Stimulated activated naive CD4-positive, alpha-beta T cell treated with Interleukin-2 at 50 U/mL for 16 hours (primary cell): ENCODE measurements around the gene PCDHGB6.
"Not testable (repeated sequence)": the region's sequence is repeated elsewhere in the genome, so short reads cannot be mapped to it uniquely, and the experiment has no call there.

ENCODE experiments used
- DNase-seq: peaks from one replicate; lab custom pipeline; 2025; lab: John Stamatoyannopoulos, UW

Gene PCDHGB6

DNA sequence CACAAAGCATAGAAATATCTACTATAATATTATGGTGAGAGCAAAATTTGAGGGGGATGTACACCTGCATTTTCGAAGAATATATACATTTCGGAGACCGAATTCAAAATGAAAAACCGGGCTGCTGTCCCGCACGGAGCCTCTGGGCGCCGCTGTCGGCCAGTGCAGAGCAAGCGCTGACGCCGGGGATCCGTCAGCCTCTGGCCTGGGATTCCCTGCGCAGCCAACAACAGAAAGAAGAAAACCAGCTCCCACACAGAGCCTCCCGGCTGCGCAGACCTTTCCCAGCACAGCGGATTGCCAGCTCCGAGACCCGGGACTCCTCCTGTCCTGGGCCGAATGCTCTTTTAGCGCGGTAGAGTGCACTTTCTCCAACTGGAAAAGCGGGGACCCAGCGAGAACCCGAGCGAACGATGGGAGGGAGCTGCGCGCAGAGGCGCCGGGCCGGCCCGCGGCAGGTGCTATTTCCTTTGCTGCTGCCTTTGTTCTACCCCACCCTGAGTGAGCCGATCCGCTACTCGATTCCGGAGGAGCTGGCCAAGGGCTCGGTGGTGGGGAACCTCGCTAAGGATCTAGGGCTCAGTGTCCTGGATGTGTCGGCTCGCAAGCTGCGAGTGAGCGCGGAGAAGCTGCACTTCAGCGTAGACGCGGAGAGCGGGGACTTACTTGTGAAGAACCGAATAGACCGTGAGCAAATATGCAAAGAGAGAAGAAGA lies at the start of gene PCDHGB6:
Gene PCDHGB6, plus strand, starts transcription at position 232 of the 716 bp plus-strand sequence. Its CDS starts 182 bp downstream, at position 414.
- DNase-seq: peak; percentile 8

DNA sequence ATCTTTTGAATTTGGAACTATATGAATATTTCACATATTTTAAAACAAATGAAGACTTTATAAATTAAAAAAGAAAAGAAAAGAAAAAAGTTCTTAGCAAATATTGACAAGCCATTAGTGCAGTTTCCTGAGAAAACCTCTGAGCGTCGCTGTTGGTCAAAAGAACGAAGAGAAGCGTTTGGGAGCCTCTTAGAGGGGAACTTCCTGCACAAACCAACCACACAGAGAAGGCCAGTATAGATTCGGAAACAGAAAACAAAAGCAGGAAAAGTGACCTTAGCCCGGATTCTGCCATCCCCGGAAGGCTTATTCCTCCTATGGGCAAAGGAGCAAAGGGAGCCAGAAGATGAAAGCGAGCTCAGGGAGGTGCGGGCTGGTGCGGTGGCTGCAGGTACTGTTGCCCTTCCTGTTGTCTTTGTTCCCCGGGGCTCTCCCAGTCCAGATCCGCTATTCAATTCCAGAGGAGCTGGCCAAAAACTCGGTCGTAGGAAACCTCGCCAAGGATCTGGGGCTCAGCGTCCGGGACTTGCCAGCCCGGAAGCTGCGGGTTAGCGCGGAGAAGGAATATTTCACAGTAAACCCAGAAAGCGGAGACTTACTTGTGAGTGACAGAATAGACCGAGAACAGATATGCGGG lies 47.9 kb upstream of the PCDHGB6 start, which contains the start of gene PCDHGB2:
Gene PCDHGB2, plus strand, starts transcription at position 205 of the 637 bp plus-strand sequence. Its CDS starts 142 bp downstream, at position 347.
- DNase-seq: no peak

GRCh38 chr5:141360685-141361084 lies 47.1 kb upstream of the PCDHGB6 start:
- no peak for DNase-seq

- no peak for DNase-seq
These were observed 45.1 kb upstream of the PCDHGB6 start for GRCh38 chr5:141362719-141363118.

DNA sequence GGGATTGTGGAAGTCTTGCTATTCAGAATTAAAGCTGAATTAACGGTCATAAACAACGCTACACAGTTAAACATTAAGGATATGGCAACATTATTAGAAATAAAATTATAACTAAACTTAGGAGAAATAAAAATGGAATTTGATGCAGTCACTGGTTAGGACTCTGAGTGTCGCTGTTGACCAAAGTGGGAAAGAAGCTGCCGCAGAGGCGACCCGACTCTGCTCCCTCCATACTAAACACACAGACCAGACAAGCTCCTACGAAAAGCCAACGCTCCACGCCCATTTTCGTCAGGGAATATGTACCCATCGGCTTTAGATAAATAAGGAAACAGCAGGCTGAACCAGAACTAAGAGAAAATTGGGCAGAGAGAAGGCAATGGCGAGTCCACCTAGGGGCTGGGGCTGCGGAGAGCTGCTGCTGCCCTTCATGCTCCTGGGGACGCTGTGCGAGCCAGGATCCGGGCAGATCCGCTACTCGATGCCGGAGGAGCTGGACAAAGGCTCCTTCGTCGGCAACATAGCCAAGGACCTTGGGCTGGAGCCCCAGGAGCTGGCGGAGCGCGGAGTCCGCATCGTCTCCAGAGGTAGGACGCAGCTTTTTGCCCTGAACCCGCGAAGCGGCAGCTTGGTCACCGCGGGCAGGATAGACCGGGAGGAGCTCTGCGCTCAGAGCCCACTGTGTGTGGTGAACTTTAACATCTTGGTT lies 43.7 kb upstream of the PCDHGB6 start, which contains the start of gene PCDHGA5:
Gene PCDHGA5, plus strand, starts transcription at position 211 of the 709 bp plus-strand sequence. Its CDS starts 169 bp downstream, at position 380.
- no peak for DNase-seq

DNA sequence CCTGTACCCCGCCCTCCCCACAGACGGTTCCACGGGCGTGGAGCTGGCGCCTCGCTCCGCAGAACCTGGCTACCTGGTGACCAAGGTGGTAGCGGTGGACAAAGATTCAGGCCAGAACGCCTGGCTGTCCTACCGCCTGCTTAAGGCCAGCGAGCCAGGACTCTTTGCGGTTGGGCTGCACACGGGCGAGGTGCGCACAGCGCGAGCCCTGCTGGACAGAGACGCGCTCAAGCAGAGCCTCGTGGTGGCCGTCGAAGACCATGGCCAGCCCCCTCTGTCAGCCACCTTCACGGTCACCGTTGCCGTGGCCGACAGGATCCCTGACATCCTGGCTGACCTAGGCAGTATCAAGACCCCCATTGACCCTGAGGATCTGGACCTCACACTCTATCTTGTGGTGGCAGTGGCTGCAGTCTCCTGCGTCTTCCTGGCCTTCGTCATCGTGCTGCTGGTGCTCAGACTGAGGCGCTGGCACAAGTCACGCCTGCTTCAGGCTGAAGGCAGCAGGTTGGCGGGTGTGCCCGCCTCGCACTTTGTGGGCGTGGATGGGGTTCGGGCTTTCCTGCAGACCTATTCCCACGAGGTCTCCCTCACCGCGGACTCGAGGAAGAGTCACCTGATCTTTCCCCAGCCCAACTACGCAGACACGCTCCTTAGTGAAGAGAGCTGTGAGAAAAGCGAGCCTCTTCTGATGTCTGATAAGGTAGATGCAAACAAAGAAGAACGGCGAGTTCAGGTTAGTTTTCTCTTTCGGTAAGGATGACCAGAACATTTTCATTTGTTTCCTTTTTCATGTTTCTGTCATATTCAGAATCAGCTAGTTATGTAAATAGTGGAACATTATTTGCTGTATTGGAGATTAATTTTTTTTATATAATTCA lies 41.6 kb upstream of the PCDHGB6 start:
- no peak for DNase-seq

- DNase-seq: peak; percentile 10
These were observed 37.6 kb upstream of the PCDHGB6 start, which contains the start of gene PCDHGB3 for GRCh38 chr5:141369994-141370848. Gene PCDHGB3 (plus strand): TSS chr5:141370242. CDS start chr5:141370395, 153 bp downstream.

- DNase-seq: no peak
These were observed 36.0 kb upstream of the PCDHGB6 start for GRCh38 chr5:141371572-141372475.

DNA sequence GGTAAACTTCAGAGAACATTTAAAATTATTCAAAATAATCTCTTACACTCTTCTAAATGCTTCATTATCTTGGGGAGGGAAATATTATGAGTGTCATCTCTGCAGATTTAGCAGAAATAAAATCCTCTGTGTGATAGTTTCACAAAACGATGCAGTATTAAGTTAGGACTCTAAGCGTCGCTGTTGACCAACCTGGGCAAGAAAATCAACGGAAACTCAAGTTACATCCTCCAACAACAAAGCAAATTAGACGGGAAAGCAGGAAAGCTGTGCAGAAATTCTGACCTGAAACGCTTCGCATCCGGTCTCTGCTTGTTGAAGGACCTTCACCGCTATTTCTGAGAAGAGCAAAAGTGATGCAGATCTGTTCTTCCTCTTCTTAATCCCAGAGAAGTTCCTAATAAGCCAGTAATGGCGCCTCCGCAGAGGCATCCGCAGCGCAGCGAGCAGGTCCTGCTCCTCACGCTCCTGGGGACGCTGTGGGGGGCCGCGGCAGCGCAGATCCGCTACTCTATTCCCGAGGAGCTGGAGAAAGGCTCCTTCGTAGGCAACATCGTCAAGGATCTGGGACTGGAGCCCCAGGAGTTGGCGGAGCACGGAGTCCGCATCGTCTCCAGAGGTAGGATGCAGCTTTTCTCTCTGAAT lies 34.0 kb upstream of the PCDHGB6 start, which contains the start of gene PCDHGA6:
Gene PCDHGA6, plus strand, starts transcription at position 219 of the 645 bp plus-strand sequence. Its CDS starts 193 bp downstream, at position 412.
- no peak for DNase-seq

DNA sequence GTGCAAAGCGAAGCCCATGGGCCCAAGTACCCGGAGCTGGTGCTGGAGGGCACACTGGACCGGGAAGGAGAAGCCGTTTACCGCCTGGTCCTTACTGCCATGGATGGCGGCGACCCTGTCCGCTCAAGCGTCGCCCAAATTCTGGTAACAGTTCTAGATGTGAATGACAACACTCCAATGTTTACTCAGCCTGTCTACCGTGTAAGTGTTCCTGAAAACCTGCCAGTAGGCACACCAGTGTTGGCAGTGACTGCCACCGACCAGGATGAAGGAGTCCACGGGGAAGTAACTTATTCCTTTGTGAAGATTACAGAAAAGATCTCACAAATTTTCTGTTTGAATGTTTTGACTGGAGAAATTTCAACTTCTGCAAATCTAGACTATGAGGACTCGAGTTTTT lies 33.2 kb upstream of the PCDHGB6 start:
- DNase-seq: no peak

DNA sequence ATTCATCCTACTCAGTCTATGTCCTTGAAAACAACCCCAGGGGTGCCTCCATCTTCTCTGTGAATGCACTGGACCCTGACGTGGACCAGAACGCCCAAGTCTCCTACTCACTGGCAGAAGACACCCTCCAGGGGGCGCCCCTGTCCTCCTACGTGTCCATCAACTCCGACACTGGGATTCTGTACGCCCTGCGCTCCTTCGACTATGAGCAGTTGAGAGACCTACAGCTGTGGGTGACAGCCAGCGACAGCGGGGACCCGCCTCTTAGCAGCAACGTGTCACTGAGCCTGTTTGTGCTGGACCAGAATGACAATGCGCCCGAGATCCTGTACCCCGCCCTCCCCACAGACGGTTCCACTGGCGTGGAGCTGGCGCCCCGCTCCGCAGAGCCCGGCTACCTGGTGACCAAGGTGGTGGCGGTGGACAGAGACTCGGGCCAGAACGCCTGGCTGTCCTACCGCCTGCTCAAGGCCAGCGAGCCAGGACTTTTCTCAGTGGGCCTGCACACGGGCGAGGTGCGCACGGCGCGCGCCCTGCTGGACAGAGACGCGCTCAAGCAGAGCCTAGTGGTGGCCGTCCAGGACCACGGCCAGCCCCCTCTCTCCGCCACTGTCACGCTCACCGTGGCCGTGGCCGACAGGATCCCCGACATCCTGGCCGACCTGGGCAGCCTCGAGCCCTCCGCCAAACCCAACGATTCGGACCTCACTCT lies 32.2 kb upstream of the PCDHGB6 start:
- DNase-seq: not testable (repeated sequence)

- DNase-seq: no peak
These were observed 25.1 kb upstream of the PCDHGB6 start, which contains the start of gene PCDHGA7 for GRCh38 chr5:141382469-141383294. Gene PCDHGA7 (plus strand): TSS chr5:141382742. CDS start chr5:141382900, 158 bp downstream.

GRCh38 chr5:141383345-141383744 lies 24.5 kb upstream of the PCDHGB6 start:
- DNase-seq: no peak

DNA sequence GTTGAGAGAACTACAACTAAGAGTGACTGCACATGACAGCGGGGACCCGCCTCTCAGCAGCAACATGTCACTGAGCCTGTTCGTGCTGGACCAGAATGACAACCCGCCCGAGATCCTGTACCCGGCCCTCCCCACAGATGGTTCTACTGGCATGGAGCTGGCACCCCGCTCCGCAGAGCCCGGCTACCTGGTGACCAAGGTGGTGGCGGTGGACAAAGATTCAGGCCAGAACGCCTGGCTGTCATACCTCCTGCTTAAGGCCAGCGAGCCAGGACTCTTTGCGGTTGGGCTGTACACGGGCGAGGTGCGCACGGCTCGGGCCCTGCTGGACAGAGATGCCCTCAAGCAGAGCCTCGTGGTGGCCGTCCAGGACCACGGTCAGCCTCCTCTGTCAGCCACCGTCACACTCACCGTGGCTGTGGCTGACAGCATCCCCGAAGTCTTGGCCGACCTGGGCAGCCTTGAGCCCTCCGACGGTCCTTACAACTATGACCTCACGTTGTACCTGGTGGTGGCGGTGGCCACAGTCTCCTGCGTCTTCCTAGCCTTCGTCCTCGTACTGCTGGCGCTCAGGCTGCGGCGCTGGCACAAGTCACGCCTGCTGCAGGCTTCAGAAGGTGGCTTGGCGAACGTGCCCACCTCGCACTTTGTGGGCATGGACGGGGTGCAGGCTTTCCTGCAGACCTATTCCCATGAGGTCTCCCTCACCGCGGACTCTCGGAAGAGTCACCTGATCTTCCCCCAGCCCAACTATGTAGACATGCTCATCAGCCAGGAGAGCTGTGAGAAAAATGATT lies 23.2 kb upstream of the PCDHGB6 start:
- DNase-seq: no peak

DNA sequence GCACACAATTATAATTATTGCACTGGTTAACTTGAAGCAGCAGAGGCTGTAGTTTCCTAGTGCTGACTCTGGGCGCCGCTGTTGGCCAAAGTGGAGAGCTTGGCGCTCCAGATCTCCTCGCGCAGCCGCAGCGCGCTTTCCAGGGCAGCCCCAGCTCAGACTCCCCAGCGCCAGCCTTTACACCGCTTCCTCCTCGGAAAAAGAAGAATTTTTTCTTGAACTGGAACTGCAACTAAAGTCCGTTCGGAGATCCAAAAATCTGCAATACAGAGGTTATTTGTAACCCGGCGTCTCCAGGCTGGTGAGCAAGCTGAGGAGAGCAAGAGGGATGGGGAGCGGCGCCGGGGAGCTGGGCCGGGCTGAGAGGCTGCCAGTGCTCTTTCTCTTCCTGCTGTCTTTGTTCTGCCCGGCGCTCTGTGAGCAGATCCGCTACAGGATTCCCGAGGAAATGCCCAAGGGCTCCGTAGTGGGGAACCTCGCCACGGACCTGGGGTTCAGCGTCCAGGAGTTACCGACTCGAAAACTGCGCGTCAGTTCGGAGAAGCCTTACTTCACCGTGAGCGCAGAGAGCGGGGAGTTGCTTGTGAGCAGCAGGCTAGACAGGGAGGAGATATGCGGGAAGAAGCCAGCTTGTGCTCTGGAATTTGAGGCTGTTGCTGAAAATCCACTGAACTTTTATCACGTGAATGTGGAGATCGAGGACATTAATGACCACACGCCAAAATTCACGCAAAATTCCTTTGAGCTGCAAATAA lies 20.1 kb upstream of the PCDHGB6 start, which contains the start of gene PCDHGB4:
Gene PCDHGB4, plus strand, starts transcription at position 142 of the 755 bp plus-strand sequence. Its CDS starts 187 bp downstream, at position 329.
- not testable (repeated sequence) for DNase-seq
